ENCODE data around the gene PPBP. TPM values are rescaled to one million over a fixed set of nuclear protein-coding genes. Genes with fewer than 3 reads are reported as not detected.
A peak's percentile ranks its signal among the peaks of the same experiment; 100 is the strongest.

The PPBP gene
- total RNA-seq, 1 experiment from 2014 or later = not detected

- TF ChIP-seq ATF6 (CRISPR knock-in tag; IDR thresholded peaks at IDR 0.05) (no peak), MAX (CRISPR knock-in tag; IDR thresholded peaks at IDR 0.05) (no peak), ETV6 (CRISPR knock-in tag; IDR thresholded peaks at IDR 0.05) (no peak), GRHL2 (CRISPR knock-in tag; IDR thresholded peaks at IDR 0.05; ENCODE audit: insufficient replicate concordance, severe bottlenecking) (no peak), IRF2 (CRISPR knock-in tag; IDR thresholded peaks at IDR 0.05; ENCODE audit: borderline replicate concordance, low read depth) (no peak), JAZF1 (CRISPR knock-in tag; IDR thresholded peaks at IDR 0.05) (no peak), FOXP4 (CRISPR knock-in tag; IDR thresholded peaks at IDR 0.05) (no peak), PRRX2 (CRISPR knock-in tag; IDR thresholded peaks at IDR 0.05) (no peak), ESRRA (CRISPR knock-in tag; IDR thresholded peaks at IDR 0.05; ENCODE audit: borderline replicate concordance) (no peak), ZSCAN18 (CRISPR knock-in tag; IDR thresholded peaks at IDR 0.05) (no peak), E2F1 (CRISPR knock-in tag; IDR thresholded peaks at IDR 0.05) (no peak)
- POLR2A ChIA-PET = no interaction called here
Observed at GRCh38 chr4:73945674-73946449, 42.1 kb downstream of the PPBP start.

GRCh38 chr4:73945140-73945539 lies 42.9 kb downstream of the PPBP start:
- CTCF ChIA-PET = interaction anchor here (0.8 to 1.1 kb wide), 3 partner anchors 20 to 109 kb away, joined by 3 to 8 read pairs (median 3); partner anchors contain the start of gene CXCL6
- ATAC-seq = no peak
- no peak for DNase-seq (ENCODE audit: low spot score)
- Mint-ChIP-seq H3K36me3 (no peaks in the 10 kb centered on the region), H3K4me1 (peaks cover 19% of the 10 kb centered on the region), H3K4me3 (peak overlapping the region; percentile 65), H3K9me3 (no peaks in the 10 kb centered on the region), H3K27ac (no peak overlapping the region), H3K27me3 (ENCODE audit: low read depth) (peaks cover 100% of the 10 kb centered on the region)
- POLR2A ChIA-PET = no interaction called here
- no peak for TF ChIP-seq GRHL2 (CRISPR knock-in tag; IDR thresholded peaks at IDR 0.05; ENCODE audit: insufficient replicate concordance, severe bottlenecking)
- no peak for TF ChIP-seq AFF4 (CRISPR knock-in tag; IDR thresholded peaks at IDR 0.05; ENCODE audit: borderline replicate concordance)
- no peak for TF ChIP-seq NFE2L1 (CRISPR knock-in tag; IDR thresholded peaks at IDR 0.05)
- no peak for TF ChIP-seq OVOL2 (CRISPR knock-in tag; IDR thresholded peaks at IDR 0.05; ENCODE audit: borderline replicate concordance)
- no peak for TF ChIP-seq KAT7 (CRISPR knock-in tag; IDR thresholded peaks at IDR 0.05; ENCODE audit: borderline replicate concordance)
- TF ChIP-seq FOXJ3 (CRISPR knock-in tag; IDR thresholded peaks at IDR 0.05; ENCODE audit: borderline replicate concordance) = no peak
- no peak for TF ChIP-seq ERG (CRISPR knock-in tag; IDR thresholded peaks at IDR 0.05)
- no peak for TF ChIP-seq NFATC4 (CRISPR knock-in tag; IDR thresholded peaks at IDR 0.05)
- TF ChIP-seq, protein P1, sequence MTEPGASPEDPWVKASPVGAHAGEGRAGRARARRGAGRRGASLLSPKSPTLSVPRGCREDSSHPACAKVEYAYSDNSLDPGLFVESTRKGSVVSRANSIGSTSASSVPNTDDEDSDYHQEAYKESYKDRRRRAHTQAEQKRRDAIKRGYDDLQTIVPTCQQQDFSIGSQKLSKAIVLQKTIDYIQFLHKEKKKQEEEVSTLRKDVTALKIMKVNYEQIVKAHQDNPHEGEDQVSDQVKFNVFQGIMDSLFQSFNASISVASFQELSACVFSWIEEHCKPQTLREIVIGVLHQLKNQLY (CRISPR knock-in tag; IDR thresholded peaks at IDR 0.05) = no peak
- TF ChIP-seq MAX (CRISPR knock-in tag; IDR thresholded peaks at IDR 0.05) = no peak
- TF ChIP-seq TCF7 (CRISPR knock-in tag; IDR thresholded peaks at IDR 0.05; ENCODE audit: low read depth) = no peak

More at GRCh38 chr4:73945674-73946449, 42.1 kb downstream of the PPBP start:
- ATAC-seq (no peak), DNase-seq (ENCODE audit: low spot score) (no peak)
- peaks cover 97% of the 10 kb centered on the region for H3K27me3 Mint-ChIP-seq (ENCODE audit: low read depth)
- CTCF ChIA-PET = interaction anchor here (1.1 kb wide), 2 partner anchors 19 to 81 kb away, joined by 3 to 4 read pairs; no protein-coding TSS in a partner anchor
- H3K4me3 Mint-ChIP-seq = no peak overlapping the region
- no peaks in the 10 kb centered on the region for H3K9me3 Mint-ChIP-seq
- no peak overlapping the region for H3K27ac Mint-ChIP-seq
- no peaks in the 10 kb centered on the region for H3K36me3 Mint-ChIP-seq
- H3K4me1 Mint-ChIP-seq = peaks cover 26% of the 10 kb centered on the region
